SU-DHL-6 (cell line): Measurements from ENCODE around the gene KCNIP3.

Experiments used
- H2AFZ ChIP-seq: fragments of 200-600 bp; sonication (generic); 2 replicates; pipeline ENCODE4 v1.6.1; 2014; ENCODE audit warnings: low read depth, mild to moderate bottlenecking, moderate library complexity, mixed read lengths, antibody characterized with exemption, low read length; ENCODE audit not compliant: severe bottlenecking
- H3F3A ChIP-seq: fragments of 200-600 bp; shearing (Covaris generic); 2 replicates; pipeline ENCODE4 v1.6.0; 2016; ENCODE audit warnings: antibody characterized with exemption, mild to moderate bottlenecking; ENCODE audit not compliant: insufficient read depth
- H3K27ac ChIP-seq: fragments of 200-600 bp; sonication (generic); 2 replicates; pipeline ENCODE4 v1.5.1; 2016; ENCODE audit warnings: low read depth, mild to moderate bottlenecking, low read length, moderate library complexity, mixed read lengths
- H3K27me3 ChIP-seq: fragments of 200-600 bp; sonication (generic), shearing (Covaris generic); 2 replicates; pipeline ENCODE4 v1.6.0; 2014; ENCODE audit warnings: mild to moderate bottlenecking, low read length
- H3K36me3 ChIP-seq: fragments of 200-600 bp; sonication (generic); 2 replicates; pipeline ENCODE4 v1.6.1; 2014; ENCODE audit warnings: mild to moderate bottlenecking, low read length, mixed read lengths
- H3K4me2 ChIP-seq: fragments of 300-600, 200-600 bp; shearing (Covaris generic), sonication (generic); 2 replicates; pipeline ENCODE4 v1.6.0; 2014; ENCODE audit warnings: low read length, low read depth, mild to moderate bottlenecking; ENCODE audit not compliant: poor library complexity, severe bottlenecking
- H3K4me3 ChIP-seq: fragments of 200-600 bp; sonication (generic); 2 replicates; pipeline ENCODE4 v1.5.1; 2014; ENCODE audit warnings: antibody characterized with exemption, low read length, mild to moderate bottlenecking, mixed read lengths; ENCODE audit not compliant: insufficient read depth, poor library complexity, severe bottlenecking
- H3K79me2 ChIP-seq: fragments of 200-600 bp; sonication (generic); 2 replicates; pipeline ENCODE4 v1.6.1; 2014; ENCODE audit warnings: mild to moderate bottlenecking, low read length, moderate library complexity; ENCODE audit not compliant: insufficient read depth
- H3K9ac ChIP-seq: fragments of 200-600 bp; sonication (generic); 2 replicates; pipeline ENCODE4 v1.7.0; 2014; ENCODE audit warnings: mild to moderate bottlenecking, low read length
- H3K9me2 ChIP-seq: fragments of 200-600 bp; sonication (generic); replicated peaks from 2 replicates; pipeline ENCODE4 v1.6.1; 2014; ENCODE audit warnings: low read length; ENCODE audit not compliant: insufficient read depth
- H3K9me3 ChIP-seq: fragments of 200-600 bp; sonication (generic); 2 replicates; pipeline ENCODE4 v1.6.1; 2014; ENCODE audit warnings: low read length, mixed read lengths; ENCODE audit not compliant: insufficient read depth
- H4K20me1 ChIP-seq: fragments of 200-600 bp; sonication (generic); 2 replicates; pipeline ENCODE4 v1.6.1; 2014; ENCODE audit warnings: low read depth, mild to moderate bottlenecking, antibody characterized with exemption, low read length, moderate library complexity, mixed read lengths
- EZH2phosphoT487 ChIP-seq: fragments of 200-600 bp; sonication (generic), shearing (Covaris generic); conservative IDR thresholded peaks from 2 replicates; pipeline ENCODE4 v1.6.1; 2018; ENCODE audit warnings: mild to moderate bottlenecking, antibody characterized with exemption, low read length, moderate library complexity, mixed read lengths
- TF ChIP-seq, protein P1 (sequence below): fragments of 200-600 bp; sonication (generic); IDR thresholded peaks from one replicate; pipeline ENCODE4 v1.5.1; 2017; ENCODE audit warnings: antibody characterized with exemption, mild to moderate bottlenecking, low read length, moderate library complexity; ENCODE audit not compliant: insufficient read depth, poor library complexity, severe bottlenecking

The KCNIP3 gene

DNA sequence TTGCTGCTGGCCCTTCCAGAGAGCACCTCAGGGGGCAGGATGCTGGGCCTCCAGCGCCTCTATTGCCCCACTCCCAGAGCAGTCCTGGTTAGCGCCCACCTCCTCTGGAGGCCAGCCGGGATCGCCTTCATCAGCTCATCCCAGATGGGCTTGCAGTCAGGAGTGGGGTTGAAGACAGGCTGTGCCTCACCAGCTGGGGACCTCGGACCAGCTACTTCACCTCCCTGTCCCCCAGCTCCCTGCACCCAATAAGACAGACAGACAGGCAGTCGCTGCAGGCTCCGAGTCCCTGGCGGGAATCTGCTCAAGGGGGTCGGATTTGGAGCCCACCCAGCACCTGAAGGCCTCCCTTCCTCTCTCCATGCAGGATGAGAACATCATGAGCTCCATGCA lies 86.5 kb downstream of the KCNIP3 start:
- H3K27ac ChIP-seq, result no peak overlapping the region
- H3F3A ChIP-seq, result no peaks in the 10 kb centered on the region
- H3K79me2 ChIP-seq, result no peaks in the 10 kb centered on the region
- no peaks in the 10 kb centered on the region for H3K36me3 ChIP-seq
- no peak overlapping the region for H3K9ac ChIP-seq
- H3K4me2 ChIP-seq, result no peak overlapping the region
- H3K9me2 ChIP-seq, result no peaks in the 10 kb centered on the region
- no peaks in the 10 kb centered on the region for H3K9me3 ChIP-seq
- H3K4me3 ChIP-seq, result no peak overlapping the region
- H4K20me1 ChIP-seq, result no peaks in the 10 kb centered on the region
- no peak overlapping the region for H2AFZ ChIP-seq
- TF ChIP-seq, protein P1, sequence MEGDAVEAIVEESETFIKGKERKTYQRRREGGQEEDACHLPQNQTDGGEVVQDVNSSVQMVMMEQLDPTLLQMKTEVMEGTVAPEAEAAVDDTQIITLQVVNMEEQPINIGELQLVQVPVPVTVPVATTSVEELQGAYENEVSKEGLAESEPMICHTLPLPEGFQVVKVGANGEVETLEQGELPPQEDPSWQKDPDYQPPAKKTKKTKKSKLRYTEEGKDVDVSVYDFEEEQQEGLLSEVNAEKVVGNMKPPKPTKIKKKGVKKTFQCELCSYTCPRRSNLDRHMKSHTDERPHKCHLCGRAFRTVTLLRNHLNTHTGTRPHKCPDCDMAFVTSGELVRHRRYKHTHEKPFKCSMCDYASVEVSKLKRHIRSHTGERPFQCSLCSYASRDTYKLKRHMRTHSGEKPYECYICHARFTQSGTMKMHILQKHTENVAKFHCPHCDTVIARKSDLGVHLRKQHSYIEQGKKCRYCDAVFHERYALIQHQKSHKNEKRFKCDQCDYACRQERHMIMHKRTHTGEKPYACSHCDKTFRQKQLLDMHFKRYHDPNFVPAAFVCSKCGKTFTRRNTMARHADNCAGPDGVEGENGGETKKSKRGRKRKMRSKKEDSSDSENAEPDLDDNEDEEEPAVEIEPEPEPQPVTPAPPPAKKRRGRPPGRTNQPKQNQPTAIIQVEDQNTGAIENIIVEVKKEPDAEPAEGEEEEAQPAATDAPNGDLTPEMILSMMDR, result no peak
- TF ChIP-seq EZH2phosphoT487, result no peak
- H3K27me3 ChIP-seq, result no peaks in the 10 kb centered on the region

DNA sequence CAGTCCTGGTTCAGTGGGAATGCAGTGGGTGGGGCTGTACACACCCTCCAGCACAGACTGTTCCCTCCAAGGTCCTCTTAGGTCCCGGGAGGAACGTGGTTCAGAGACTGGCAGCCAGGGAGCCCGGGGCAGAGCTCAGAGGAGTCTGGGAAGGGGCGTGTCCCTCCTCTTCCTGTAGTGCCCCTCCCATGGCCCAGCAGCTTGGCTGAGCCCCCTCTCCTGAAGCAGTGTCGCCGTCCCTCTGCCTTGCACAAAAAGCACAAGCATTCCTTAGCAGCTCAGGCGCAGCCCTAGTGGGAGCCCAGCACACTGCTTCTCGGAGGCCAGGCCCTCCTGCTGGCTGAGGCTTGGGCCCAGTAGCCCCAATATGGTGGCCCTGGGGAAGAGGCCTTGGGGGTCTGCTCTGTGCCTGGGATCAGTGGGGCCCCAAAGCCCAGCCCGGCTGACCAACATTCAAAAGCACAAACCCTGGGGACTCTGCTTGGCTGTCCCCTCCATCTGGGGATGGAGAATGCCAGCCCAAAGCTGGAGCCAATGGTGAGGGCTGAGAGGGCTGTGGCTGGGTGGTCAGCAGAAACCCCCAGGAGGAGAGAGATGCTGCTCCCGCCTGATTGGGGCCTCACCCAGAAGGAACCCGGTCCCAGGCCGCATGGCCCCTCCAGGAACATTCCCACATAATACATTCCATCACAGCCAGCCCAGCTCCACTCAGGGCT lies 87.9 kb downstream of the KCNIP3 start:
- no peak overlapping the region for H2AFZ ChIP-seq
- no peaks in the 10 kb centered on the region for H4K20me1 ChIP-seq
- no peak for TF ChIP-seq EZH2phosphoT487
- TF ChIP-seq, protein P1, result no peak
- H3K79me2 ChIP-seq, result no peaks in the 10 kb centered on the region
- H3F3A ChIP-seq, result no peaks in the 10 kb centered on the region
- H3K9me2 ChIP-seq, result no peaks in the 10 kb centered on the region
- no peak overlapping the region for H3K4me2 ChIP-seq
- no peaks in the 10 kb centered on the region for H3K36me3 ChIP-seq
- H3K9ac ChIP-seq, result no peak overlapping the region
- no peaks in the 10 kb centered on the region for H3K9me3 ChIP-seq
- H3K4me3 ChIP-seq, result no peak overlapping the region
- H3K27ac ChIP-seq, result no peak overlapping the region
- no peaks in the 10 kb centered on the region for H3K27me3 ChIP-seq

DNA sequence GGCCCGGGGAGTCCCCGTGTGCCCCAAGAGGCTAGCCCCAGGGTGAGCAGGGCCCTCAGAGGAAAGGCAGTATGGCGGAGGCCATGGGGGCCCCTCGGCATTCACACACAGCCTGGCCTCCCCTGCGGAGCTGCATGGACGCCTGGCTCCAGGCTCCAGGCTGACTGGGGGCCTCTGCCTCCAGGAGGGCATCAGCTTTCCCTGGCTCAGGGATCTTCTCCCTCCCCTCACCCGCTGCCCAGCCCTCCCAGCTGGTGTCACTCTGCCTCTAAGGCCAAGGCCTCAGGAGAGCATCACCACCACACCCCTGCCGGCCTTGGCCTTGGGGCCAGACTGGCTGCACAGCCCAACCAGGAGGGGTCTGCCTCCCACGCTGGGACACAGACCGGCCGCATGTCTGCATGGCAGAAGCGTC lies 88.4 kb downstream of the KCNIP3 start:
- no peak overlapping the region for H2AFZ ChIP-seq
- H3K9me3 ChIP-seq, result no peaks in the 10 kb centered on the region
- no peaks in the 10 kb centered on the region for H3K36me3 ChIP-seq

More for the DNA sequence above, 88.4 kb downstream of the KCNIP3 start:
- Histone ChIP-seq H3K79me2 (no peaks in the 10 kb centered on the region), H3F3A (no peaks in the 10 kb centered on the region), H3K27ac (no peak overlapping the region), H3K4me3 (no peak overlapping the region), H3K9me2 (no peaks in the 10 kb centered on the region), H3K9ac (no peak overlapping the region), H3K27me3 (no peaks in the 10 kb centered on the region), H4K20me1 (no peaks in the 10 kb centered on the region), H3K4me2 (no peak overlapping the region)
- TF ChIP-seq EZH2phosphoT487, result no peak
- TF ChIP-seq, protein P1, result no peak
